ENCODE measurements around the gene PTPRC.

The PTPRC gene

GRCh38 chr1:198649232-198649967 lies 10.6 kb downstream of the PTPRC start:
- no peak for DNase-seq

DNA sequence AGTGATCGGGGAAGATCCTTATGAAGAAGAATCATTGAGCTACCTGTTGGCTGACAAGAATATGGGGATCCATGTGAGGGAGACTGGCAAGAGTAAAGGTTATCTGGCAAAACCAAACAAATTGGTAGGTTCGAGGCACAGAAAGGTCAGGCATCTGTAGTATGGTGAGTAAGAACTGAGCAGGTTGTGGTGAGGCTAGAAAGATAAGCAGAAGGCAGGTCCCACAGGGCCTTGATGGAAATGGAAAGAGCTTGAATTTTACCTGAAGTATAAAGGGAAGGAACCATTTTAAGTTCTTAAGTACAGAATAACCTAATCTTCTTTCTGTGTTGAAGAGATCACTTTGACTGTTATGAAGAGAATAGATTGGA lies 11.1 kb downstream of the PTPRC start:
- DNase-seq, result peak; percentile 67

- DNase-seq, result no peak
Measured at GRCh38 chr1:198650506-198650905, 11.7 kb downstream of the PTPRC start.

DNA sequence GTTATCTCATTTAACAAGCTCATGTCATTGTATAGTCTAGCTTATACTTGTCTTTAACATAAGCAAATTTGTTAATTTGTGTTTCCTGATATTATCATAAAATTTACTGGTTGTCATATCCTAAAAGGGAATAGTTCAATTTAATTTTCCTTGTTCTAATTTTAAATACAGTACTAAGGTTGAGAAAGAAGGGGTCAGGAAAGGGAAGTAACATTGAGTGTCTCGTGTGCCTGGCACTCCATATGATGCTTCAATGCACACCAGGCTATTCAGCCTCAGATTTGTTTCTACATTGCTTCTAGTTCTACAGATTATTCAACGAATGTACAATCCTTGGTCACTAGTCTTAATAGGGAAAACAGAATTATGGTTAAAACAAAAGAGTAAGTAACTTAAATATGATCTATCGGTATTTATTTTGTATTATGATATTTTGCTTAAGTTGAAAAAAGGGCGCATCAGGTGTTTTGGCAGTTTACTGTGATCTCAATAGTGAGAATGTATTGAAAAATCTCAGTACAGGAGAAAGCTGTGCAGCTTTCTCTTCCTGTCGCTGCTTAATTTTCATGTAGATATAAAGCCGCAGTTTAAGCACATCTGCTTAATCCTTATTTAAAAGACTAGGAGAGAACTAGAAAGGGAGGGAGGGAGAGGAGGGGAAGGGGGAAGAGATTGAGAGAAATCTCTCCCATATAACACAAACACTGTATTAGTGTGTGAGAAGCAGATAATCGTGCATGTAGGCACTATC lies 13.0 kb downstream of the PTPRC start:
- no peak for DNase-seq

DNA sequence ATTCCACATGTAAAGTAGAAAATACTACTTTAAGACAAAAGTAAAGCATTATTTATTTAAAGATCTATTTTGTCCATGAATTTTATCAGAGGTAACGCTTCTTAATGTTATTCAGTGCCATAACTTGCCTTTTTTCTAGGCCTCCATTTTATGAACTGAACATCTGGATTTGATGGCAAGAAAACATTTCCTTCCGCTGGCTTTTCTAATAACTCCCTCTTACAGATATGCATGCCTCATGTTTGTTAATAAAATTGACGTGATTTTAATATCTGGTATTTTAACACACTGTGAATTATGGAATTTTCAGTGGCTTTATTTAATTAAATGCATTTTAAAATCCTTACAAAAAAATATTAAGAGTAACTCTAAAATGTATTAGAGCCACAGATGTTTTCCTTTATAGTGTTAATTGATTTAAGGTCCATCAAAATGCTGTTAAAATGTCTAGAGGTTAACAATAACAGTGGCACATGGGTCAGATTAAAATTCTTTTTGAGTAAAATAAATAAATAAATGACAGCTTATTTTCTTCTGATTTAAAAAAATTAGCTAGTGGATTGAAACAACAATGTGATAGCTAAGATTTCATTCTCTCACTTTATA lies 15.1 kb downstream of the PTPRC start:
- DNase-seq, result no peak

GRCh38 chr1:198655459-198656121 lies 16.8 kb downstream of the PTPRC start:
- DNase-seq, result no peak

- peak; percentile 88 for DNase-seq
Measured at GRCh38 chr1:198656500-198656932, 17.7 kb downstream of the PTPRC start.

- DNase-seq, result peak; percentile 70
Measured at GRCh38 chr1:198657550-198658064, 18.8 kb downstream of the PTPRC start.

DNA sequence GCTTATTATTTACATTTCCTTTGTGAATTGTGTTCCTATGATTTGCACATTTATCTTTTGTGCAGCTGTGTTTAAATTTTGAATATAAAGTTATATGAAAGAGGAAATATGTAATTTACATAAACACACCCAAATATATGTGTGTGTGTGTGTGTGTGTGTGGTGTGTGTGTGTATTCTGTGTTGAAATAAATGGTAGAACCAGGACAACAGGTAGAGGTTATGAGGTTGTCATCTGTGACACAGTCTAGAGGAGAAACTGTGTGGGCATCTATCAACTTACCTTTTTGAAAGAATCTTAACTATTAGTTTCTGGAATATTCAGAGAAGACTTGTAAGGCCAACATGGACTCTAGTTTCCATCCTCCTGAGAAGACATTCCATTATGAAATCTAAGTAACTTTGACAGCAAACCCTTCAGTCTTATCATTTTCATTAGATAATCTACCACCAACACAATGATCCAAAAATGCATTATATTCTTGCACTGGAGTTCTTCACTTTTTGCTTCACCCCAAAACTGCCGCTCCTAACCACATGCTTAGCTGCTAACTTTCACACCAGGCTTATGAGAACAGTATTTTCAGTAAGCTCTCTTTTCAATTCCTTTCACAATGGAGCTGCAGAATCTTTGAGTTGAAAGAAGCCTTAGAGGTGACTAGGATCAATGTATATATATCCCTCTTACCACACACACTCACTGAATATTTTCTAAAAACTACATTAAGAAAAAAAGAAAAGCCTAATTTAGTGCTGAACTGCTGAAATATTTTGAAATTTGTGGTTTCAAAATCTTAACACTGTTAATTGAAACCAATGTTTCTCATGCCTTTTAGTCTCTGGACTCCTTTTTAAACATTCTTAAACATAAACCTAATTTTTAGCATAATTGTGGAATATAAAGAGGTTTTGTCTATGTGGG lies 21.8 kb downstream of the PTPRC start:
- DNase-seq, result no peak

DNA sequence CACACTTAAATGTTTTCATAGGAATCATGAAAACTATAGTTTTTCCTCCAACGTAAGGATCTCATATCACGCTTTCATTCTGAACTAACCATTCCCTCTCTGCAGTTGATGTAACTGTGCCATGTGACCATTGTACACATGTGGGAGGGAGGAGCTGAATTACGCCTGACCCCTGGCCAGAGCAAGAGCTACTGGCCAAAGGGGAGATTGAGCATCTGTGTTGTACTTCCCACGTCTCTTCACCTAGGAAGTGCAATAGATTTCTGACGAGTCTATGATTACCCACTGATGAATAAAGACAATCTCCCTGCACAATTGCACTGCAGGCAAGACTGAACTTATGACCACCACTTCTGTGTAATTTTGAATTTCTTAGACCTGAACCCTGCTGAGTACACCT lies 24.0 kb downstream of the PTPRC start:
- no peak for DNase-seq

DNA sequence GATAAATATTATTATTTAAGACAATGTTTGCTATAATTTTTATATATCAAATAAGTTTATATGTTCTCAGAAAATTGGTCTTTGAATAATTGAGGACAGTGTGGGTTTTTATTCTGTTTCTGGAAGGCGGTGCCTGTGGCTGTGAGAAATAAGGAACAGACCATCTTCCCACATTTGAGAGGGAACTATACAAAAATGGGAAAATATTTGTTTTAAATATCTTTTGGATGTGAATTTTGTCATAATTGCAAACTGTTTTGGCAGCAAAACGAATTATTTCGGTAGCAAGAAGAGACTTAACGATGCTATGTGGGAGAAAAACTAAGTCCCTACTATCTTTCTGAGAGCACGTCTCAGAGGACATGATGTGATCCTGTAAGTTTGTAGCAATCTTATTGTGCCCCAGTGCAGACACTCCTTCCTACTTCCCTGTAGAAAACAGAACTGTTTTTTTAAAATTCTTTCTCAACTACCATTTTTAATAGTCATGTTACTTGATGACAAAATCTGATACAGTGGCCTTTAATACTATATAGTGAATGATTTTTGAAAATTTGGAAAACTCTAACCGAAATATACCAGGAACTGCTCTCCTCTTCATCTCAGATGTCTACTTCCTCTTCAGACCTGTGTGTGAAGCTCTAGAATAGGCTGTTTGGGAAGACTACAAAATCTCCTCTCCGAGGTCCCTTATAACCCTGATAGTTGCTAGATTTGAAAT lies 25.4 kb downstream of the PTPRC start:
- no peak for DNase-seq

- DNase-seq, result no peak
Measured at GRCh38 chr1:198667186-198667585, 28.3 kb downstream of the PTPRC start.

- DNase-seq, result no peak
Measured at GRCh38 chr1:198667807-198668206, 29.0 kb downstream of the PTPRC start.

DNA sequence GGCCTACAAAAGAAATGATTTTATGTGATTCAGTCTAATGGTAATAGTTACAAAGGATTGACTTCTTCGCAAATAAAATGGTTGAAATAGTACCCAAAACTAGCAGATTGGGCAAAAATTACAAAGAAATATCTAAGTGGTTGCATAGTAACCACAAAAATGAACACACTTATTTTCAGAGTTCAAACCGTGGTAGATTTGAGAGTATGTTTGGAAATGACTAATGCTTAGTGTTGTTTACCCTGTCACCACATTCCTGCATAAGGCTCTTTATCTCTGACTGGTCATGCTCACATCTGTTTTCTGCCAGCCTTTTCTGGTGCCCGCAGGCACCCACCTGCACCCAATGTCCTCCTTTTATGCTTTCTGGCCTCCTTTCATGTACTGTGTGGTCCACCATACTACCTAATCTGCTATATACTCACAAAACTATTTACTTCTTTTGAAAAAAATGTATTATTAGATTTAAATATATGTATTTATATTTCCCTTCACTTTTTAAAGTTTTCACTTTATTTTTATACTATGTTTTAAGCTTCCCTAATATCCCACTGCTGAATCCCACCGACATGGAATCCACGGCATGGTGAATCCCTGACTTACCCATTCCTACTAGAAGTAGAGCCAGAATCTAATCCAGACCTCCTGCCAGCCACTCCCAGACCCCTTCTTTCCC lies 30.3 kb downstream of the PTPRC start:
- peak; percentile 75 for DNase-seq

- no peak for DNase-seq
Measured at GRCh38 chr1:198669771-198670170, 30.9 kb downstream of the PTPRC start.

DNA sequence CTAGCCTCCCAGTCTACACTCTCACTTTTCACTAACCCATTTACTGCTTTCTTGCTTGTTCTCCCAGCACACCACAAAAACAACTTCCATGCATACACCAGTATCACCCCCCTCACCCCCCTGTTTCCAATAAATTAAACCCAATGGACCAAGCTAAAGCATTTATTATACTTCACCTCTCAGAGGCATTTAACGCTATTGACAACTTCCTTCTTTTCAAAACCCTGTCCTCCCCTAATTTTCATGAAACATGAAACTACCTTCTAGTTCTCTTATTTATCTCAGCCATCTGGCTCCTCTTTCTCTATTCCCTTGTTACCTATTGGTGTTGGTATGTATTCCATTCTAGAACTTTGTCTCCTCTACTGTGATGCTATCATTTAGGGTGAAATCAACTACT lies 32.3 kb downstream of the PTPRC start:
- no peak for DNase-seq

- DNase-seq, result no peak
Measured at GRCh38 chr1:198672124-198672523, 33.3 kb downstream of the PTPRC start.

GRCh38 chr1:198674009-198674408 lies 35.2 kb downstream of the PTPRC start:
- no peak for DNase-seq

GRCh38 chr1:198676253-198676652 lies 37.4 kb downstream of the PTPRC start:
- no peak for DNase-seq

DNA sequence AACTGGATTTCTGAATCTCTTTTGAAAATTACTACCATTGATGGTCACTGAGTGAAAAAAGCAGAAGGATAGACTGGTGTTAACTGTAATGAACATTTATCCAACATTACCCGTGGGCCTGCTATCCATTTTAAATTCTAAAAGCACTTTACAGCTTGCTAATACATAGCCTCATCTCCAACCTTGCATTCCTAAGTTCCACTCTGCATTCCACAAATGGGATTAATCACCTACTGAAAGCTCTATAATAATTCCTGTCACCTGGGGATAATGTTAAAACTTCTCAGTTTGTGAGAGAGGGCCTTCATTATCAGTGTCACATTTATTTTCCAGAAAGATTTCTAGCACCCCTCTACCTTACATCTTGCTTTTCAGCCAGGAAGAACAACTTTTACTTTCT lies 38.2 kb downstream of the PTPRC start:
- no peak for DNase-seq

- no peak for DNase-seq
Measured at GRCh38 chr1:198677871-198678270, 39.0 kb downstream of the PTPRC start.

Measured in activated effector memory CD4-positive, alpha-beta T cell treated with anti-CD3 and anti-CD28 coated beads, Interleukin-2, amount 50 U/mL, for 16 hours (primary cell).